Measurements from ENCODE around the gene TSPAN9. TPM values are rescaled to one million over a fixed set of nuclear protein-coding genes. Genes with fewer than 3 reads are reported as not detected.

The TSPAN9 gene
- total RNA-seq, 1 experiment from 2014 or later: 9.6 TPM

DNA sequence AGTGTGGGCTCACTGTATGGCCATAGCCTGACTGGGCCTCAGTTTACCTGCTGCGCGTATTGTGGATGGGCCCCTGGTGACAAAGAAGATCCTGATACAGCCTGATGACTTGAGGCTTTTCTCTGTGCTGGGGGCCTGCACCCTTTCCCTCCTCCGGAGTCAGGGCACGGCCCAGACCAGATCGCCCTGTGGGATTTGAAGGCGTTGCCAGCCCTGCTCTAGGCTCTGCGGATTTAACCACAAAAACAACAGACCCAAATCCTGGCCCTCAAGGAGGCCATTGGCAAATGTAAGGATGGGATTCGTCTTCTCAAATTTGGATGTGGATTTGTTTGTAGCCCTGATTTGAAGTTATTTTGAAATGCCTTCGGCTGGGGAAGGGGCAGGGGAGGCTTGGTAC lies 195.8 kb downstream of the TSPAN9 start:
- POLR2A ChIA-PET (ENCODE audit: unreplicated experiment): no interaction called here
- H3K4me3 ChIP-seq: no peak overlapping the region
- no peaks in the 10 kb centered on the region for H3K9me2 ChIP-seq (ENCODE audit: insufficient read depth)
- no TSS peak for BruUV-seq (replicated peaks)
- H3K79me2 ChIP-seq (ENCODE audit: low read depth): no peaks in the 10 kb centered on the region
- H2AFZ ChIP-seq: no peak overlapping the region
- no peaks in the 10 kb centered on the region for H3K9me3 ChIP-seq (ENCODE audit: insufficient read depth, low read depth)
- CTCF ChIA-PET: interaction anchor here (1.5 to 3.3 kb wide), 2 partner anchors 138 to 200 kb away, joined by 5 to 30 read pairs; no protein-coding TSS in a partner anchor
- 0 out of 2 replicates have a peak overlapping the region, but pooled peaks have one; percentile 11 for H3K4me2 ChIP-seq
- no peak for DNase-seq
- intact Hi-C loops (cut with micrococcal nuclease; ENCODE audit: unreplicated experiment): loop anchor here (1.0 kb wide), 1 partner anchor 37 kb away; no protein-coding TSS in a partner anchor
- no peak for TF ChIP-seq EZH2 (IDR thresholded peaks at IDR 0.05; ENCODE audit: low read depth)
- TF ChIP-seq, protein P1, sequence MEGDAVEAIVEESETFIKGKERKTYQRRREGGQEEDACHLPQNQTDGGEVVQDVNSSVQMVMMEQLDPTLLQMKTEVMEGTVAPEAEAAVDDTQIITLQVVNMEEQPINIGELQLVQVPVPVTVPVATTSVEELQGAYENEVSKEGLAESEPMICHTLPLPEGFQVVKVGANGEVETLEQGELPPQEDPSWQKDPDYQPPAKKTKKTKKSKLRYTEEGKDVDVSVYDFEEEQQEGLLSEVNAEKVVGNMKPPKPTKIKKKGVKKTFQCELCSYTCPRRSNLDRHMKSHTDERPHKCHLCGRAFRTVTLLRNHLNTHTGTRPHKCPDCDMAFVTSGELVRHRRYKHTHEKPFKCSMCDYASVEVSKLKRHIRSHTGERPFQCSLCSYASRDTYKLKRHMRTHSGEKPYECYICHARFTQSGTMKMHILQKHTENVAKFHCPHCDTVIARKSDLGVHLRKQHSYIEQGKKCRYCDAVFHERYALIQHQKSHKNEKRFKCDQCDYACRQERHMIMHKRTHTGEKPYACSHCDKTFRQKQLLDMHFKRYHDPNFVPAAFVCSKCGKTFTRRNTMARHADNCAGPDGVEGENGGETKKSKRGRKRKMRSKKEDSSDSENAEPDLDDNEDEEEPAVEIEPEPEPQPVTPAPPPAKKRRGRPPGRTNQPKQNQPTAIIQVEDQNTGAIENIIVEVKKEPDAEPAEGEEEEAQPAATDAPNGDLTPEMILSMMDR (conservative IDR thresholded peaks at IDR 0.05): no peak
- no peak overlapping the region for H3K27ac ChIP-seq
- H4K20me1 ChIP-seq (ENCODE audit: insufficient read depth): no peaks in the 10 kb centered on the region; the same call in 1 of the 2 replicates
- no peaks in the 10 kb centered on the region for H3K36me3 ChIP-seq (ENCODE audit: low read depth)
- 0 out of 2 replicates have a peak, but pooled peaks cover 13% of the 10 kb centered on the region for H3K27me3 ChIP-seq (ENCODE audit: insufficient read depth, low read depth)
- peaks cover 8% of the 10 kb centered on the region; the same call in 1 of the 2 replicates for H3F3A ChIP-seq (ENCODE audit: insufficient read depth, low read depth)
- peaks cover 14% of the 10 kb centered on the region for H3K4me1 ChIP-seq (replicated peaks; ENCODE audit: insufficient read depth)

DNA sequence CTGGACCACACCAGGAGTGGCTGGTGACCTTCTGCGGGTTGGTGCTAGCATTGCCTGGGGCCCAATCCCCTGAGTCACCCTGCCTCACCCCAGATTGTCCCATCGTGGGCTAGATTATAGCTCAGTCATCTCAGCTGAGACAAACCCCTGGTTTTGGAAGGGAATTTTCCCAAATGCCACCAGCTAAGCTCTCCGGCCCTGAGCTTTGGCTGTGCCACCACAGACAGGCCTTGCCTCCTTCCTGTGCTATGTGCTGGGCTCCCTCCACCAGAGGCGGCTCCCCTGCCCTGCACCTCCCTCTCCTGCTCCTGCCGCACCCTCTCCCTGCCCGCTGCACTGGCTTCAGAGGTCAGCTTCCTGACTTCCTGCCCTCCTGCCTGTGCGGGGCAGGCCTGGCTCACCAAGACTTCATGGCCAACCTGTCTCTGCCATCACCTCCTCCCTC lies 196.3 kb downstream of the TSPAN9 start:
- no TSS peak for BruUV-seq (replicated peaks)
- no peaks in the 10 kb centered on the region for H3K9me2 ChIP-seq (ENCODE audit: insufficient read depth)
- TF ChIP-seq EZH2 (IDR thresholded peaks at IDR 0.05; ENCODE audit: low read depth): no peak
- TF ChIP-seq, protein P1 (conservative IDR thresholded peaks at IDR 0.05): no peak

DNA sequence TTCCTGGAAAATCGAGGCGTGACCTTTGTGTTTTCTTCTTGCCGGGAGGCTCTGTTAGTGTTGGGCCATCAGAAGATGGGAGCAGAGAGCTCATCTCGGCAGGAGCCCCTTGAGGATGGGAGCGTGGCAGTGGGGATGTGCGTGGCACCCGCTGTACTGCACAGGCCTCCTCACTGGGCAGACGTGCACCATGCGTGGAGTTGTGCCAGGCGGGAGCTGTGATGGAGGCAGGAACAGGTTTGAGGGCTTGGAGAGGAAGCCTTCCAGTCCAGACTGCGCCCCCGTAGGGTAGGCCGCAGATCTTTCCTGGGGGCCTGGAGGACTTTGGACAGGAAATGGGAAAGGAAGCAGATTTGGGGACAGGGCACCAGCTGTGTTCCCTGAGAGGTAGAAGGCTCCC lies 197.5 kb downstream of the TSPAN9 start:
- H3K27ac ChIP-seq: no peak overlapping the region
- DNase-seq: no peak
- CTCF ChIA-PET: interaction anchor here (0.9 to 3.3 kb wide), 4 partner anchors 67 to 201 kb away, joined by 3 to 30 read pairs (median 6); no protein-coding TSS in a partner anchor
- no peaks in the 10 kb centered on the region for H3K36me3 ChIP-seq (ENCODE audit: low read depth)
- H2AFZ ChIP-seq: no peak overlapping the region
- H3K9me3 ChIP-seq (ENCODE audit: insufficient read depth, low read depth): no peaks in the 10 kb centered on the region
- H3K27me3 ChIP-seq (ENCODE audit: insufficient read depth, low read depth): 0 out of 2 replicates have a peak, but pooled peaks cover 15% of the 10 kb centered on the region
- no peaks in the 10 kb centered on the region for H3K79me2 ChIP-seq (ENCODE audit: low read depth)
- no peak overlapping the region for H3K4me2 ChIP-seq
- peaks cover 14% of the 10 kb centered on the region for H3K4me1 ChIP-seq (replicated peaks; ENCODE audit: insufficient read depth)
- no peaks in the 10 kb centered on the region; the same call in 1 of the 2 replicates for H4K20me1 ChIP-seq (ENCODE audit: insufficient read depth)
- no peaks in the 10 kb centered on the region for H3K9me2 ChIP-seq (ENCODE audit: insufficient read depth)
- intact Hi-C loops (cut with micrococcal nuclease; ENCODE audit: unreplicated experiment): loop anchor here (1.0 to 2.0 kb wide), 3 partner anchors 74 to 201 kb away; no protein-coding TSS in a partner anchor
- TF ChIP-seq EZH2 (IDR thresholded peaks at IDR 0.05; ENCODE audit: low read depth): no peak
- TF ChIP-seq, protein P1 (conservative IDR thresholded peaks at IDR 0.05): no peak
- H3K4me3 ChIP-seq: no peak overlapping the region
- BruUV-seq (replicated peaks): no TSS peak
- POLR2A ChIA-PET (ENCODE audit: unreplicated experiment): interaction anchor here (0.5 kb wide), 1 partner anchor 41 kb away, joined by 3 read pairs; no protein-coding TSS in a partner anchor
- peaks cover 8% of the 10 kb centered on the region; the same call in 1 of the 2 replicates for H3F3A ChIP-seq (ENCODE audit: insufficient read depth, low read depth)

More for the DNA sequence above, 196.3 kb downstream of the TSPAN9 start:
- Histone ChIP-seq H3K36me3 (ENCODE audit: low read depth) (no peaks in the 10 kb centered on the region), H3K4me3 (no peak overlapping the region), H3K4me2 (peak overlapping the region; percentile 11; the same call in 1 of the 2 replicates), H3K9me3 (ENCODE audit: insufficient read depth, low read depth) (no peaks in the 10 kb centered on the region), H4K20me1 (ENCODE audit: insufficient read depth) (no peaks in the 10 kb centered on the region; the same call in 1 of the 2 replicates), H3K27ac (no peak overlapping the region), H2AFZ (no peak overlapping the region), H3K27me3 (ENCODE audit: insufficient read depth, low read depth) (0 out of 2 replicates have a peak, but pooled peaks cover 17% of the 10 kb centered on the region), H3K79me2 (ENCODE audit: low read depth) (no peaks in the 10 kb centered on the region), H3K4me1 (replicated peaks; ENCODE audit: insufficient read depth) (peaks cover 14% of the 10 kb centered on the region), H3F3A (ENCODE audit: insufficient read depth, low read depth) (peaks cover 8% of the 10 kb centered on the region; the same call in 1 of the 2 replicates)
- ChIA-PET CTCF (interaction anchor here (0.6 to 3.3 kb wide), 5 partner anchors 27 to 200 kb away, joined by 3 to 30 read pairs (median 5); no protein-coding TSS in a partner anchor), POLR2A (ENCODE audit: unreplicated experiment) (interaction anchor here (0.6 kb wide), 1 partner anchor 105 kb away, joined by 3 read pairs; no protein-coding TSS in a partner anchor)
- DNase-seq: peak; percentile 69 to 84
- intact Hi-C loops (cut with micrococcal nuclease; ENCODE audit: unreplicated experiment): loop anchor here (1.0 kb wide), 1 partner anchor 37 kb away; no protein-coding TSS in a partner anchor
